OCI-LY7 (cell line): Measurements from ENCODE around the gene OTUD4. TPM values are rescaled to one million over a fixed set of nuclear protein-coding genes. Genes with fewer than 3 reads are reported as not detected.

Experiments
- BruUV-seq: library from RNA; stranded (reverse); fragments of 400-500 nt; replicated peaks from 2 replicates; lab custom pipeline; 2021; lab: Mats Ljungman, UMichigan
- CTCF ChIA-PET: fragments of 300-600 bp; sonication (Branson Sonifier 250); formaldehyde crosslinking; loops from one replicate; lab custom pipeline; 2022; ENCODE audit warnings: antibody characterized with exemption; ENCODE audit not compliant: unreplicated experiment; lab: Charles Lee
- POLR2A ChIA-PET: fragments of 300-600 bp; sonication (Branson Sonifier 250); formaldehyde crosslinking; loops from one replicate; lab custom pipeline; 2022; ENCODE audit warnings: antibody characterized with exemption; lab: Charles Lee
- DNase-seq: peaks from one replicate; pipeline ENCODE4 v3.0.0-alpha.2; 2015; ENCODE audit warnings: low spot score
- H2AFZ ChIP-seq: fragments of 200-600 bp; sonication (generic), shearing (Covaris generic); 2 replicates; pipeline ENCODE4 v1.6.1; 2014; ENCODE audit warnings: mild to moderate bottlenecking, antibody characterized with exemption, low read length, moderate library complexity
- H3K27ac ChIP-seq: fragments of 200-600 bp; sonication (generic); 2 replicates; pipeline ENCODE4 v1.5.1; 2014; ENCODE audit warnings: mixed run types, low read depth, mild to moderate bottlenecking, moderate library complexity, low read length, inconsistent platforms; ENCODE audit not compliant: poor library complexity, severe bottlenecking
- H3K36me3 ChIP-seq: fragments of 200-600 bp; sonication (generic); 2 replicates; pipeline ENCODE4 v1.6.1; 2014; ENCODE audit warnings: mild to moderate bottlenecking, antibody characterized with exemption, low read length, moderate library complexity, mixed read lengths; ENCODE audit not compliant: insufficient read depth
- H3K4me1 ChIP-seq: fragments of 200-600 bp; sonication (generic); 2 replicates; pipeline ENCODE4 v1.5.1; 2014; ENCODE audit warnings: mild to moderate bottlenecking, low read length; ENCODE audit not compliant: insufficient read depth, poor library complexity, severe bottlenecking
- H3K4me2 ChIP-seq: fragments of 200-600 bp; sonication (generic); 2 replicates; pipeline ENCODE4 v1.6.1; 2014; ENCODE audit warnings: mild to moderate bottlenecking, low read length
- H3K4me3 ChIP-seq: fragments of 200-600 bp; sonication (generic); 2 replicates; pipeline ENCODE4 v1.5.1; 2014; ENCODE audit warnings: mild to moderate bottlenecking, low read depth, low read length; ENCODE audit not compliant: poor library complexity, severe bottlenecking
- H3K79me2 ChIP-seq: fragments of 200-600 bp; sonication (generic); 2 replicates; pipeline ENCODE4 v1.6.1; 2016; ENCODE audit warnings: low read depth, mild to moderate bottlenecking, low read length, moderate library complexity, mixed read lengths; ENCODE audit not compliant: insufficient read depth
- H3K9me2 ChIP-seq: fragments of 200-600 bp; sonication (generic); 2 replicates; pipeline ENCODE4 v1.6.1; 2016; ENCODE audit warnings: mild to moderate bottlenecking, low read length, mixed read lengths; ENCODE audit not compliant: insufficient read depth
- H3K9me3 ChIP-seq: fragments of 200-600 bp; sonication (generic); 2 replicates; pipeline ENCODE4 v1.6.1; 2014; ENCODE audit warnings: mild to moderate bottlenecking, mixed run types, low read length, mixed read lengths
- H4K20me1 ChIP-seq: fragments of 200-600 bp; sonication (generic); 2 replicates; pipeline ENCODE4 v1.6.1; 2014; ENCODE audit warnings: mild to moderate bottlenecking, antibody characterized with exemption, low read length, moderate library complexity, mixed read lengths; ENCODE audit not compliant: insufficient read depth
- EZH2phosphoT487 ChIP-seq: fragments of 200-600 bp; sonication (generic); IDR thresholded peaks from 2 replicates; pipeline ENCODE4 v1.6.1; 2018; ENCODE audit warnings: low read depth, borderline replicate concordance, mild to moderate bottlenecking, mixed run types, antibody characterized with exemption, low read length, moderate library complexity, mixed read lengths
- intact Hi-C: fragments of 100-400 bp; cut with micrococcal nuclease; formaldehyde crosslinking; loops from one replicate; pipeline ENCODE4 v1.10.0; 2022; ENCODE audit not compliant: unreplicated experiment
- total RNA-seq, 2 experiments: library from RNA; depleted of rRNA in 1 of 2; stranded (reverse); fragments of >200 nt in 1 of 2; shearing (Covaris generic) in 1 of 2; gene quantifications; 2 replicates each; pipeline ENCODE4 v1.2.3, GENCODE V29; 2014 to 2022
- TF ChIP-seq, protein P1 (sequence below): fragments of 200-600 bp; sonication (generic); conservative IDR thresholded peaks from 2 replicates; pipeline ENCODE4 v1.5.1; 2014; ENCODE audit warnings: mild to moderate bottlenecking, antibody characterized with exemption, low read length, moderate library complexity, mixed read lengths

The OTUD4 gene
- total RNA-seq, 2 experiments from 2014 or later, result 23.4 to 54.9 TPM

GRCh38 chr4:145097331-145097820 is 83.0 kb downstream of the OTUD4 start:
- Histone ChIP-seq H2AFZ (peak overlapping the region; percentile 78), H3K79me2 (peaks cover 96% of the 10 kb centered on the region), H3K4me3 (peak overlapping the region; percentile 79), H3K4me1 (peaks cover 45% of the 10 kb centered on the region), H3K27ac (peak overlapping the region; percentile 80), H3K36me3 (peaks cover 61% of the 10 kb centered on the region), H3K4me2 (peak overlapping the region; percentile 92), H3K9me2 (no peaks in the 10 kb centered on the region), H4K20me1 (peaks cover 29% of the 10 kb centered on the region; the same call in 1 of the 2 replicates), H3K9me3 (peaks cover 9% of the 10 kb centered on the region; the same call in 1 of the 2 replicates)
- no peak for TF ChIP-seq EZH2phosphoT487
- TF ChIP-seq, protein P1, sequence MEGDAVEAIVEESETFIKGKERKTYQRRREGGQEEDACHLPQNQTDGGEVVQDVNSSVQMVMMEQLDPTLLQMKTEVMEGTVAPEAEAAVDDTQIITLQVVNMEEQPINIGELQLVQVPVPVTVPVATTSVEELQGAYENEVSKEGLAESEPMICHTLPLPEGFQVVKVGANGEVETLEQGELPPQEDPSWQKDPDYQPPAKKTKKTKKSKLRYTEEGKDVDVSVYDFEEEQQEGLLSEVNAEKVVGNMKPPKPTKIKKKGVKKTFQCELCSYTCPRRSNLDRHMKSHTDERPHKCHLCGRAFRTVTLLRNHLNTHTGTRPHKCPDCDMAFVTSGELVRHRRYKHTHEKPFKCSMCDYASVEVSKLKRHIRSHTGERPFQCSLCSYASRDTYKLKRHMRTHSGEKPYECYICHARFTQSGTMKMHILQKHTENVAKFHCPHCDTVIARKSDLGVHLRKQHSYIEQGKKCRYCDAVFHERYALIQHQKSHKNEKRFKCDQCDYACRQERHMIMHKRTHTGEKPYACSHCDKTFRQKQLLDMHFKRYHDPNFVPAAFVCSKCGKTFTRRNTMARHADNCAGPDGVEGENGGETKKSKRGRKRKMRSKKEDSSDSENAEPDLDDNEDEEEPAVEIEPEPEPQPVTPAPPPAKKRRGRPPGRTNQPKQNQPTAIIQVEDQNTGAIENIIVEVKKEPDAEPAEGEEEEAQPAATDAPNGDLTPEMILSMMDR, result no peak
- intact Hi-C loops, result loop anchor here (5.0 kb wide), 1 partner anchor 385 kb away; the partner anchor contains the start of gene SMAD1
- peak; percentile 17 for DNase-seq
- ChIA-PET POLR2A (interaction anchor here (0.8 to 2.1 kb wide), 6 partner anchors 13 to 85 kb away, joined by 3 to 8 read pairs (median 4); no protein-coding TSS in a partner anchor), CTCF (interaction anchor here (0.6 to 0.9 kb wide), 2 partner anchors 26 to 1650 kb away, joined by 3 to 4 read pairs; no protein-coding TSS in a partner anchor)
- no TSS peak for BruUV-seq

DNA sequence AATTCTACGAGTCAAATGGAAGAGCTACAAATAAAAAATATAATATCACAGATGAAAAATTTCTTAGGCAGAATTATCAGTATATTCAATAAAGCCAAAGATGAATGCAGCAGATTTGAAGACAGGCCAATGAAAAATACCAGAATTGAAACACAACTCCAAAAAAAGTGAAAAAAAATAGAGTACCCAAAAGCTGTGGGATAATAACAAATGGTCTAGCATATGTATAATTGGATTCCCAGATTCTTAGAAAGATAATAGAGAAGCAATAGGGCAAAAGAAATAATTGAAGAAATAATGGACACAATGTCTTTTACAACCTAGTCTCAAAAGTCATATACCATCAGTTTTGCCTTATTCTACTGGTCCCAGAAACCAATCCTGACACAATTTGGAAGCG is 86.8 kb downstream of the OTUD4 start:
- no peak overlapping the region for H3K4me2 ChIP-seq
- ChIA-PET CTCF (no interaction called here), POLR2A (interaction anchor here (0.7 to 2.6 kb wide), 3 partner anchors 9 to 760 kb away, joined by 3 to 8 read pairs (median 3); no protein-coding TSS in a partner anchor)
- intact Hi-C loops, result no loop called here
- peaks cover 9% of the 10 kb centered on the region; the same call in 1 of the 2 replicates for H3K9me3 ChIP-seq
- no peak for DNase-seq
- no peak overlapping the region for H3K27ac ChIP-seq
- TF ChIP-seq, protein P1, result no peak
- TF ChIP-seq EZH2phosphoT487, result no peak
- peaks cover 74% of the 10 kb centered on the region for H3K36me3 ChIP-seq
- peaks cover 20% of the 10 kb centered on the region for H3K4me1 ChIP-seq
- H3K4me3 ChIP-seq, result no peak overlapping the region
- H2AFZ ChIP-seq, result no peak overlapping the region
- no peaks in the 10 kb centered on the region for H4K20me1 ChIP-seq
- peaks cover 81% of the 10 kb centered on the region for H3K79me2 ChIP-seq
- no peaks in the 10 kb centered on the region for H3K9me2 ChIP-seq
- BruUV-seq, result no TSS peak

DNA sequence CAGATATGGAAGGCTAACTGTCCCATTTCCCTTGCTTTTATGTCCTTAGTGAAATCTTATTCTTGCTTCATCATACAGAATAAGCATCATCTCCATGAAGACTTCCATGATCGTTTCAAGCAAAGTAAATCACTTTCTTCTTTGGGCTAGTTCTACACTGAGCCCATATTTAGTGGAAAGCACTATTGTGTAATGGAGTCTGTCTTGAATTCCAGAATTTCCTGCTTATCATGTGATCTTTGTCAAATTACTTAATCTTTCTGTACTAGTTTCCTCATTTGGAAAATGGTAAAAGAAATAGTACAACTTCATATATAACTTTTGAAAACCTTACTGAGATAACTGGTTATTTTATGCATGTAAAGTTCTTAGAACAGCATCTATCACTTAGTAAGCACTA is 90.0 kb downstream of the OTUD4 start:
- TF ChIP-seq EZH2phosphoT487, result no peak
- TF ChIP-seq, protein P1, result no peak
- Histone ChIP-seq H2AFZ (no peak overlapping the region), H3K9me3 (peaks cover 9% of the 10 kb centered on the region; the same call in 1 of the 2 replicates), H3K4me2 (no peak overlapping the region), H3K4me1 (peaks cover 6% of the 10 kb centered on the region), H3K9me2 (no peaks in the 10 kb centered on the region), H3K36me3 (peaks cover 100% of the 10 kb centered on the region), H3K27ac (no peak overlapping the region), H3K79me2 (peaks cover 55% of the 10 kb centered on the region; the same call in 1 of the 2 replicates), H4K20me1 (no peaks in the 10 kb centered on the region), H3K4me3 (no peak overlapping the region)
- no TSS peak for BruUV-seq
- intact Hi-C loops, result no loop called here
- ChIA-PET POLR2A (interaction anchor here (0.8 kb wide), 1 partner anchor 22 kb away, joined by 3 read pairs; no protein-coding TSS in a partner anchor), CTCF (no interaction called here)
- no peak for DNase-seq
